HepG2 (cell line): ENCODE data around the gene CHRNA7. TPM values are rescaled to one million over a fixed set of nuclear protein-coding genes. Genes with fewer than 3 reads are reported as not detected.

ENCODE experiments used
- ATAC-seq: fragments of 200-7000 bp; cut with Tn5 transposase; 3 replicates; pipeline ENCODE4 v1.9.1; 2020; ENCODE audit warnings: mild to moderate bottlenecking, moderate library complexity
- BruUV-seq: library from RNA; stranded (reverse); fragments of 400-500 nt; replicated peaks from 2 replicates; lab custom pipeline; 2021; lab: Mats Ljungman, UMichigan
- CTCF ChIA-PET: fragments of 300-600 bp; formaldehyde crosslinking; extraction: SDS; loops from one replicate; lab custom pipeline; 2021; ENCODE audit warnings: low total read pairs, inconsistent platforms, low intra/inter-chr PET ratio; lab: Yijun Ruan, JAX
- POLR2A ChIA-PET: fragments of 350-600 bp; sonication (Branson Sonifier 250); formaldehyde crosslinking; loops from one replicate; lab custom pipeline; 2020; ENCODE audit warnings: antibody characterized with exemption, inconsistent platforms; lab: Yijun Ruan, JAX
- DNase-seq: peaks from one replicate; pipeline ENCODE4 v3.0.0-alpha.2; 2015; ENCODE audit warnings: low spot score
- FAIRE-seq: peaks from 3 replicates; lab custom pipeline; 2011; peaks lifted over from hg19 to GRCh38; lab: Jason Lieb, UNC
- H2AFZ ChIP-seq: one replicate; pipeline ENCODE4 v1.6.1; 2011; ENCODE audit warnings: low read length, inconsistent platforms
- H3K27ac ChIP-seq: fragments of 300-600 bp; 3 replicates; pipeline ENCODE4 v1.8.0; 2011; ENCODE audit warnings: mixed run types, mild to moderate bottlenecking, mixed read lengths, low read length, inconsistent platforms; ENCODE audit not compliant: insufficient read depth; ENCODE audit errors: extremely low read length
- H3K27me3 ChIP-seq, 2 experiments: fragments of 200-600 bp in 1 of 2; 2 replicates in 1 of 2; 3 replicates in 1 of 2; pipeline versions ENCODE4 v1.6.0 to v1.8.0; 2011; ENCODE audit warnings: low read length in 2 of 2, mild to moderate bottlenecking in 2 of 2, moderate library complexity in 2 of 2, inconsistent platforms in 1 of 2; ENCODE audit not compliant: insufficient read depth in 2 of 2, control insufficient read depth in 1 of 2
- H3K36me3 ChIP-seq, 2 experiments: fragments of 200-600 bp in 1 of 2; replicated peaks in 1 of 2; 2 replicates in 1 of 2; 3 replicates in 1 of 2; pipeline versions ENCODE4 v1.5.1 to v1.8.0; 2011; ENCODE audit warnings: low read length in 2 of 2, inconsistent platforms in 1 of 2; ENCODE audit not compliant: insufficient read depth in 2 of 2, control insufficient read depth in 1 of 2
- H3K4me1 ChIP-seq: 2 replicates; pipeline ENCODE4 v1.5.1; 2012; ENCODE audit warnings: low read length, inconsistent platforms; ENCODE audit not compliant: insufficient read depth
- H3K4me2 ChIP-seq: 2 replicates; pipeline ENCODE4 v1.6.0; 2011; ENCODE audit warnings: low read depth, low read length, inconsistent platforms
- H3K4me3 ChIP-seq, 3 experiments: fragments of 200-600 bp in 1 of 3; sonication (generic), shearing (Covaris generic) in 1 of 3; replicated peaks in 1 of 3; 2 replicates each; pipeline ENCODE4 v1.5.1; 2011 to 2016; ENCODE audit warnings: low read length in 3 of 3, inconsistent platforms in 2 of 3, low read depth in 2 of 3, mild to moderate bottlenecking in 2 of 3, control low read depth in 1 of 3, mixed read lengths in 1 of 3; ENCODE audit not compliant: insufficient read depth in 1 of 3
- H3K79me2 ChIP-seq: one replicate; pipeline ENCODE4 v1.6.1; 2011; ENCODE audit warnings: low read length, inconsistent platforms; ENCODE audit not compliant: insufficient read depth
- H3K9ac ChIP-seq: 2 replicates; pipeline ENCODE4 v1.6.0; 2011; ENCODE audit warnings: mild to moderate bottlenecking, low read depth, low read length, inconsistent platforms; ENCODE audit not compliant: insufficient read depth
- H3K9me3 ChIP-seq: 2 replicates; pipeline ENCODE4 v1.5.1; 2012; ENCODE audit warnings: mild to moderate bottlenecking, low read length
- H4K20me1 ChIP-seq: 2 replicates; pipeline ENCODE4 v1.6.0; 2011; ENCODE audit warnings: inconsistent platforms, mild to moderate bottlenecking, low read length, moderate library complexity; ENCODE audit not compliant: insufficient read depth
- BCL6 ChIP-seq: IDR thresholded peaks from 2 replicates; pipeline ENCODE4 v1.6.1; 2016; ENCODE audit warnings: missing genetic modification reagents, missing compliant biosample characterization
- DNMT3B ChIP-seq: conservative IDR thresholded peaks from 2 replicates; pipeline ENCODE4 v1.6.1; 2016; ENCODE audit warnings: missing biosample characterization, control low read depth
- ETV5 ChIP-seq: IDR thresholded peaks from 2 replicates; pipeline ENCODE4 v1.6.1; 2018; ENCODE audit warnings: missing biosample characterization, missing genetic modification reagents, inconsistent platforms, borderline replicate concordance
- KIAA2018 ChIP-seq: sonication (generic); formaldehyde crosslinking; IDR thresholded peaks from 2 replicates; pipeline ENCODE4 v1.5.0; 2020; ENCODE audit warnings: mild to moderate bottlenecking, missing genetic modification reagents, borderline replicate concordance
- KLF9 ChIP-seq: IDR thresholded peaks from 2 replicates; pipeline ENCODE4 v1.6.1; 2016; ENCODE audit warnings: low read depth
- MAZ ChIP-seq, 2 experiments: sonication (generic) in 1 of 2; formaldehyde crosslinking in 1 of 2; IDR thresholded peaks; 2 replicates each; pipeline versions ENCODE4 v1.5.0 to v1.6.1; 2012 to 2020; ENCODE audit warnings: low read depth in 2 of 2, mild to moderate bottlenecking in 2 of 2, borderline replicate concordance in 1 of 2, improper control_type of control experiment in 1 of 2, low read length in 1 of 2, missing genetic modification reagents in 1 of 2, moderate library complexity in 1 of 2
- MIER3 ChIP-seq: IDR thresholded peaks from 2 replicates; pipeline ENCODE4 v1.6.1; 2016; ENCODE audit warnings: missing compliant biosample characterization, borderline replicate concordance
- POLR2G ChIP-seq: fragments of 200-400 bp; formaldehyde crosslinking; IDR thresholded peaks from 2 replicates; pipeline ENCODE4 v1.6.1; 2018; ENCODE audit warnings: mild to moderate bottlenecking, low read depth, low read length, moderate library complexity
- THAP9 ChIP-seq: sonication (generic); formaldehyde crosslinking; IDR thresholded peaks from 2 replicates; pipeline ENCODE4; 2020; ENCODE audit warnings: missing genetic modification reagents, mild to moderate bottlenecking, borderline replicate concordance
- ZNF552 ChIP-seq: sonication (generic); formaldehyde crosslinking; IDR thresholded peaks from 2 replicates; pipeline ENCODE4 v1.9.0; 2022; ENCODE audit warnings: missing genetic modification reagents, mild to moderate bottlenecking, borderline replicate concordance
- ZNF614 ChIP-seq: IDR thresholded peaks from 2 replicates; pipeline ENCODE4 v1.6.1; 2018; ENCODE audit warnings: missing biosample characterization, missing genetic modification reagents, inconsistent platforms, borderline replicate concordance
- WGBS: methylation state at CpG from one replicate; pipeline ENCODE4 v1.1.6; 2017; ENCODE audit warnings: low lambda C conversion rate; 5-methylcytosine and 5-hydroxymethylcytosine counted together
- in situ Hi-C: cut with HindIII; loops from 2 replicates; pipeline ENCODE4 v1.10.0; 2017; ENCODE audit warnings: low pct_unique_long_range_greater_than_20kb; ENCODE audit not compliant: extremely low pct_ligation_motif_present
- intact Hi-C: fragments of 100-400 bp; cut with micrococcal nuclease; formaldehyde crosslinking; loops from one replicate; pipeline ENCODE4 v1.10.0; 2022; ENCODE audit not compliant: unreplicated experiment
- polyA plus RNA-seq, 8 experiments: library from polyadenylated mRNA; depleted of rRNA in 3 of 8; stranded (reverse) in 7 of 8; unstranded in 1 of 8; fragments of >200 nt; fragmentation: Illumina TruSeq in 4 of 8; extraction: Trizol in 4 of 8; gene quantifications; 2 replicates each; pipeline versions ENCODE4 v1.2.1 to v1.2.3, GENCODE V29; 2011 to 2016; ENCODE audit warnings: low read depth in 4 of 8, missing spikeins in 1 of 8, mixed read lengths in 1 of 8; ENCODE audit not compliant: insufficient read depth in 1 of 8
- total RNA-seq, 5 experiments: library from RNA; depleted of rRNA; stranded (reverse); fragments of >200 nt; fragmentation: Illumina TruSeq; extraction: Trizol; gene quantifications; 2 replicates each; pipeline ENCODE4 v1.2.3, GENCODE V29; 2016; ENCODE audit warnings: low read depth in 1 of 5

CHRNA7 gene
- total and polyA plus RNA-seq, 2 of the 13 experiments (the other 11 are each of a cell fraction or from before 2014, with no cell fraction given): 1.3 to 1.4 TPM

- Histone ChIP-seq H3K79me2 (no peaks in the 10 kb centered on the region), H3K4me3 (no peak overlapping the region), H3K9me3 (no peaks in the 10 kb centered on the region), H3K9ac (no peak overlapping the region), H2AFZ (no peak overlapping the region), H4K20me1 (no peaks in the 10 kb centered on the region), H3K4me1 (no peaks in the 10 kb centered on the region), H3K36me3 (no peaks in the 10 kb centered on the region), H3K27ac (no peak overlapping the region), H3K4me2 (no peak overlapping the region), H3K27me3 (peaks cover 0 to 3% of the 10 kb centered on the region in 2 experiments; a peak in 1 of 5 replicates)
- no peak for FAIRE-seq
- 36% methylated on average over 1 of the region's 1 CpG for WGBS
- ChIA-PET CTCF (no interaction called here), POLR2A (no interaction called here)
- intact Hi-C loops: no loop called here
- no peak for DNase-seq
- no peak for ATAC-seq
- in situ Hi-C loops: no loop called here
- no TSS peak for BruUV-seq
- no peak for TF ChIP-seq BCL6 (CRISPR knock-in tag)
- no peak for TF ChIP-seq DNMT3B (CRISPR knock-in tag)
- no peak for TF ChIP-seq KLF9 (CRISPR knock-in tag)
- TF ChIP-seq ETV5 (CRISPR knock-in tag): no peak
- no peak for TF ChIP-seq MAZ (IDR thresholded peaks at IDR 0.05; ENCODE audit: borderline replicate concordance, low read depth, low read length)
- no peak for TF ChIP-seq MAZ (CRISPR knock-in tag; IDR thresholded peaks at IDR 0.05; ENCODE audit: low read depth)
- no peak for TF ChIP-seq POLR2G
- no peak for TF ChIP-seq ZNF552 (CRISPR knock-in tag)
- no peak for TF ChIP-seq MIER3 (CRISPR knock-in tag)
- TF ChIP-seq KIAA2018: no peak
- no peak for TF ChIP-seq ZNF614
- no peak for TF ChIP-seq THAP9
Observed at GRCh38 chr15:32042269-32042972, 12.1 kb downstream of the CHRNA7 start.
